SK-N-MC (cell line): Measurements from ENCODE around the gene SECTM1.

ENCODE experiments used
- EZH2 ChIP-seq: fragments of 200-600 bp; sonication (generic); IDR thresholded peaks from one replicate; pipeline ENCODE4 v1.6.1; 2017; ENCODE audit warnings: antibody characterized with exemption
- POLR2AphosphoS5 ChIP-seq: IDR thresholded peaks from 2 replicates; pipeline ENCODE4 v1.6.1; 2012; ENCODE audit warnings: mild to moderate bottlenecking, low read depth, low read length, borderline replicate concordance

GRCh38 chr17:82273327-82274133 is 60.0 kb downstream of the SECTM1 start, which contains the start of gene CSNK1D:
- TF ChIP-seq POLR2AphosphoS5 (peak; percentile 89), EZH2 (no peak)
